GM21723 (cell line): ENCODE data around the gene FCHSD2.
A peak's percentile ranks its signal among the peaks of the same experiment; 100 is the strongest.

ENCODE experiments used
- ATAC-seq: cut with Tn5 transposase; IDR thresholded peaks from one replicate; pipeline ENCODE4 v1.9.1; 2021; ENCODE audit warnings: mild to moderate bottlenecking, moderate library complexity; ENCODE audit not compliant: unreplicated experiment

The FCHSD2 gene

GRCh38 chr11:73142128-73142377, at the start of gene FCHSD2:
Gene FCHSD2, minus strand, starts transcription at chr11:73142318. Its CDS starts 441 bp downstream, at chr11:73141877.
- no peak for ATAC-seq

GRCh38 chr11:73191151-73191550, 49.0 kb upstream of the FCHSD2 start:
- ATAC-seq: no peak

GRCh38 chr11:73190557-73190885, 48.4 kb upstream of the FCHSD2 start:
- no peak for ATAC-seq

- ATAC-seq: peak; percentile 4
Measured at GRCh38 chr11:73189723-73190556, 47.8 kb upstream of the FCHSD2 start.

- ATAC-seq: peak; percentile 73
Measured at GRCh38 chr11:73189315-73189714, 47.2 kb upstream of the FCHSD2 start.

GRCh38 chr11:73188301-73188700, 46.2 kb upstream of the FCHSD2 start:
- no peak for ATAC-seq

- no peak for ATAC-seq
Measured at GRCh38 chr11:73187854-73188253, 45.7 kb upstream of the FCHSD2 start.

- no peak for ATAC-seq
Measured at GRCh38 chr11:73186886-73187285, 44.8 kb upstream of the FCHSD2 start.

- ATAC-seq: no peak
Measured at GRCh38 chr11:73186294-73186850, 44.3 kb upstream of the FCHSD2 start.

- no peak for ATAC-seq
Measured at GRCh38 chr11:73185680-73186293, 43.7 kb upstream of the FCHSD2 start.

GRCh38 chr11:73184953-73185671, 43.0 kb upstream of the FCHSD2 start:
- ATAC-seq: no peak

- no peak for ATAC-seq
Measured at GRCh38 chr11:73182824-73183321, 40.8 kb upstream of the FCHSD2 start.

GRCh38 chr11:73178681-73179080, 36.6 kb upstream of the FCHSD2 start:
- no peak for ATAC-seq

GRCh38 chr11:73177778-73178539, 35.8 kb upstream of the FCHSD2 start:
- ATAC-seq: peak; percentile 75

- no peak for ATAC-seq
Measured at GRCh38 chr11:73177380-73177777, 35.3 kb upstream of the FCHSD2 start.

GRCh38 chr11:73176874-73177155, 34.7 kb upstream of the FCHSD2 start:
- no peak for ATAC-seq

- ATAC-seq: no peak
Measured at GRCh38 chr11:73176145-73176873, 34.2 kb upstream of the FCHSD2 start.

- no peak for ATAC-seq
Measured at GRCh38 chr11:73175551-73176144, 33.5 kb upstream of the FCHSD2 start.

- ATAC-seq: no peak
Measured at GRCh38 chr11:73174495-73174791, 32.3 kb upstream of the FCHSD2 start.

- ATAC-seq: no peak
Measured at GRCh38 chr11:73173755-73174494, 31.8 kb upstream of the FCHSD2 start.
